BJ (cell line): ENCODE data around the gene TNRC18. TPM values are rescaled to one million over a fixed set of nuclear protein-coding genes. Genes with fewer than 3 reads are reported as not detected.

ENCODE experiments used
- CTCF ChIA-PET: fragments of 350-600 bp; formaldehyde crosslinking; extraction: SDS; loops from one replicate; lab custom pipeline; 2021; ENCODE audit warnings: antibody characterized with exemption, inconsistent platforms; lab: Yijun Ruan, JAX
- POLR2A ChIA-PET: fragments of 300-600 bp; sonication (Branson Sonifier 250); formaldehyde crosslinking; extraction: SDS; loops from one replicate; lab custom pipeline; 2021; ENCODE audit warnings: antibody characterized with exemption; lab: Charles Lee
- DNase-seq: peaks from one replicate; pipeline ENCODE4 v3.0.0-alpha.2; 2011; ENCODE audit warnings: low read depth
- H3K27me3 ChIP-seq: 2 replicates; pipeline ENCODE4 v1.6.0; 2011; ENCODE audit warnings: low read length; ENCODE audit not compliant: control insufficient read depth, insufficient read depth
- H3K36me3 ChIP-seq: 2 replicates; pipeline ENCODE4 v1.5.1; 2011; ENCODE audit warnings: low read length; ENCODE audit not compliant: control insufficient read depth, insufficient read depth
- H3K4me3 ChIP-seq: 2 replicates; pipeline ENCODE4 v1.5.1; 2011; ENCODE audit warnings: low read depth, mild to moderate bottlenecking, control low read depth, low read length
- CTCF ChIP-seq: IDR thresholded peaks from 2 replicates; pipeline ENCODE4 v1.5.1; 2011; ENCODE audit warnings: low read depth, mild to moderate bottlenecking, control low read depth, inconsistent platforms, low read length, moderate library complexity; ENCODE audit not compliant: insufficient read depth
- polyA plus RNA-seq: library from polyadenylated mRNA; depleted of rRNA; stranded (reverse); fragments of >200 nt; gene quantifications from 2 replicates; pipeline ENCODE4 v1.2.3, GENCODE V29; 2011

Gene TNRC18
- polyA plus RNA-seq, 1 experiment, result 20.1 TPM

GRCh38 chr7:5396999-5397663 is 26.5 kb downstream of the TNRC18 start:
- H3K4me3 ChIP-seq, result peak overlapping the region; percentile 50
- H3K36me3 ChIP-seq, result peaks cover 22% of the 10 kb centered on the region
- peak; percentile 56 for DNase-seq
- no peak for TF ChIP-seq CTCF
- ChIA-PET CTCF (interaction anchor here (1.1 to 1.5 kb wide), 3 partner anchors 14 to 32 kb away, joined by 3 read pairs; no protein-coding TSS in a partner anchor), POLR2A (interaction anchor here (0.6 to 0.7 kb wide), 2 partner anchors 27 to 122 kb away, joined by 3 read pairs; partner anchors contain the start of gene TNRC18)
- H3K27me3 ChIP-seq, result no peaks in the 10 kb centered on the region

GRCh38 chr7:5396542-5396941 is 27.1 kb downstream of the TNRC18 start:
- ChIA-PET CTCF (interaction anchor here (1.1 to 1.5 kb wide), 3 partner anchors 13 to 32 kb away, joined by 3 read pairs; no protein-coding TSS in a partner anchor), POLR2A (no interaction called here)
- TF ChIP-seq CTCF, result no peak
- Histone ChIP-seq H3K36me3 (peaks cover 25% of the 10 kb centered on the region), H3K27me3 (no peaks in the 10 kb centered on the region), H3K4me3 (peak overlapping the region; percentile 50)
- DNase-seq, result no peak

- CTCF ChIA-PET, result no interaction called here
- DNase-seq, result no peak
Measured at GRCh38 chr7:5395246-5395645, 28.4 kb downstream of the TNRC18 start.

GRCh38 chr7:5394264-5395105 is 29.1 kb downstream of the TNRC18 start:
- no peak for TF ChIP-seq CTCF
- Histone ChIP-seq H3K27me3 (no peaks in the 10 kb centered on the region), H3K36me3 (peaks cover 27% of the 10 kb centered on the region), H3K4me3 (no peak overlapping the region)
- ChIA-PET POLR2A (no interaction called here), CTCF (interaction anchor here (0.8 to 1.4 kb wide), 2 partner anchors 29 to 56 kb away, joined by 4 read pairs; no protein-coding TSS in a partner anchor)
- no peak for DNase-seq

More at GRCh38 chr7:5395246-5395645, 28.4 kb downstream of the TNRC18 start:
- Histone ChIP-seq H3K36me3 (peaks cover 24% of the 10 kb centered on the region), H3K27me3 (no peaks in the 10 kb centered on the region), H3K4me3 (no peak overlapping the region)
- TF ChIP-seq CTCF, result no peak
- POLR2A ChIA-PET, result no interaction called here

GRCh38 chr7:5393748-5394147 is 29.9 kb downstream of the TNRC18 start:
- Histone ChIP-seq H3K4me3 (no peak overlapping the region), H3K36me3 (peaks cover 27% of the 10 kb centered on the region), H3K27me3 (no peaks in the 10 kb centered on the region)
- DNase-seq, result no peak
- ChIA-PET POLR2A (no interaction called here), CTCF (interaction anchor here (0.8 to 1.4 kb wide), 2 partner anchors 28 to 57 kb away, joined by 4 read pairs; no protein-coding TSS in a partner anchor)
- TF ChIP-seq CTCF, result no peak
